GM12865 (cell line): ENCODE data around the gene NEB.

Source experiments
- DNase-seq: peaks from one replicate; pipeline ENCODE4 v3.0.0; 2010; ENCODE audit warnings: low read depth
- H3K4me3 ChIP-seq: 2 replicates; pipeline ENCODE4 v1.5.1; 2011; ENCODE audit warnings: mild to moderate bottlenecking, low read depth, low read length, control low read depth
- TF ChIP-seq, protein P1 (sequence below): IDR thresholded peaks from 2 replicates; pipeline ENCODE4 v1.5.1; 2011; ENCODE audit warnings: low read length, control low read depth, low read depth, inconsistent platforms; ENCODE audit not compliant: insufficient read depth; ENCODE audit errors: missing control alignments

The NEB gene

DNA sequence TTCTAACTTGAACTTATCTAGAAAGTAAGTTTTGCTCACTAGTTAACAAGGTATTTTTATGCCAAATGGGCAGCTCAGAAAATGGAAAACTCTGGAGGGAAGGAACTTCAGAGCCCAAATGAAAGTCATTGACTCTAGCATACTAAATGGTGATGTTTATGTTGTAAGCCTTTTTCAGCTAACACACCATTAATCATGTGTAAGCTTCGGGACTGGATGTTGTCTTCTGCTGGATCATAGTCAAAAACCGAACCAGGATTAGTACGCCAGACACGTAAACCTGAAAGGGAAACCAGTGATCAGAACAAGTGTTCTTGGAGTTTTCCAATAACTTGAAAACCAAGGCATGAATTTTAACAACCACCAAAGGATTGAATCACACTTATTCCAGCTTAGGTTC lies 242.8 kb downstream of the NEB start:
- DNase-seq, result no peak
- TF ChIP-seq, protein P1, sequence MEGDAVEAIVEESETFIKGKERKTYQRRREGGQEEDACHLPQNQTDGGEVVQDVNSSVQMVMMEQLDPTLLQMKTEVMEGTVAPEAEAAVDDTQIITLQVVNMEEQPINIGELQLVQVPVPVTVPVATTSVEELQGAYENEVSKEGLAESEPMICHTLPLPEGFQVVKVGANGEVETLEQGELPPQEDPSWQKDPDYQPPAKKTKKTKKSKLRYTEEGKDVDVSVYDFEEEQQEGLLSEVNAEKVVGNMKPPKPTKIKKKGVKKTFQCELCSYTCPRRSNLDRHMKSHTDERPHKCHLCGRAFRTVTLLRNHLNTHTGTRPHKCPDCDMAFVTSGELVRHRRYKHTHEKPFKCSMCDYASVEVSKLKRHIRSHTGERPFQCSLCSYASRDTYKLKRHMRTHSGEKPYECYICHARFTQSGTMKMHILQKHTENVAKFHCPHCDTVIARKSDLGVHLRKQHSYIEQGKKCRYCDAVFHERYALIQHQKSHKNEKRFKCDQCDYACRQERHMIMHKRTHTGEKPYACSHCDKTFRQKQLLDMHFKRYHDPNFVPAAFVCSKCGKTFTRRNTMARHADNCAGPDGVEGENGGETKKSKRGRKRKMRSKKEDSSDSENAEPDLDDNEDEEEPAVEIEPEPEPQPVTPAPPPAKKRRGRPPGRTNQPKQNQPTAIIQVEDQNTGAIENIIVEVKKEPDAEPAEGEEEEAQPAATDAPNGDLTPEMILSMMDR, result no peak
- no peak overlapping the region for H3K4me3 ChIP-seq

DNA sequence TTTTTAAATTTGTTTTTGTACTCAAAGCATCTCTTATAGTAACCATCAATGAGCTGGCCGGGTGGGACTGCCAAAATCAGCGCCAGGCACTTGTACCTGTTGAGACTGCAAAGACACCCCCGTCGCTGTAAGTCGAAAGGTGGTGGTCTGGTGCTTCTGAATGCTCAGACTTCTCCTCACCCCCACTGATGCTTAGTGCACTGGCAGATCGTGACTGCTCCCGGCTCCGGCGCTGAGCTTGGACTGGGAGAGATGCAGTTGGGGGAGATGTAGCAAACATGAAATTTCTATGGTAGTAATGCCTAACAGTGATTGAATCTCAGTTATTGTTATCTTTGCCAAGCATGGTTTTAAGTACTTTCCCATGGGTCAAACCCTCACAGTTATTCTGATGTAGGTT lies 244.0 kb downstream of the NEB start:
- DNase-seq, result no peak
- TF ChIP-seq, protein P1, result no peak

DNA sequence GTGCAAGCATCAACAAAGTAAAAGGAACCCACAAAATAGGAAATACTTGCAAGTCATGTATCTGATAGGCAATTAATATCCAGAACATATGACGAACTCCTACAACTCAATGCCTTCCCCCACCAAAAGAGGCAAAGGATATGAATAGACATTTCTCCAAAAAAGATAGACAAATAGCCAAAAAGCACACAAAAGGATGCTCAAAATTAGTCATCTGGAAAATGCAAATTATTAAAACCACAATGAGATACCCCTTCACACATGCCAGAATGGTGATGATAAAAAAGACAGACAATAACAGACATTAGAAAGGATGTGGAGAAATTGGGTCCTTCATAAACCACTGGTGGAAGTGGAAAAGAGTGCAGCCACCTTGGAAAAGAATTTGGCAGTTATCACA lies 248.2 kb downstream of the NEB start:
- no peak for DNase-seq
- TF ChIP-seq, protein P1, result no peak
- no peak overlapping the region for H3K4me3 ChIP-seq

More for the DNA sequence above, 244.0 kb downstream of the NEB start:
- no peak overlapping the region for H3K4me3 ChIP-seq

DNA sequence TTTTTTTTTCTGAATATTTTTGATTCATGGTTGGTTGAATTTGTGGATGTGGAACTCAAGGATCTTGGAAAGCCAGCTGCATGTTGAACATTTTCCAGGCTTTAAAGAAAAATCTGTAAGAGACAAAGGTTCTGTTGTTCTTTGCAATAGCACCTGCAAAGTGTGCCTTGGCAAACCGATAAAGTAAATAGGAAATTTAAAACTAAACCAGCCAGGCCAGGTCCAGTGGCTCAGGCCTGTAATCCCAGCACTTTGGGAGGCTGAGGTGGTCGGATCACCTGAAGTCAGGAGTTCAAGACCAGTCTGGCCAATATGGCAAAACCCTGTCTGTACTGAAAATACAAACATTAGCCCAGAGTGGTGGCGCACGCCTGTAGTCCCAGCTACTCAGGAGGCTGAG lies 250.2 kb downstream of the NEB start:
- no peak overlapping the region for H3K4me3 ChIP-seq
- no peak for DNase-seq
- TF ChIP-seq, protein P1, result no peak

DNA sequence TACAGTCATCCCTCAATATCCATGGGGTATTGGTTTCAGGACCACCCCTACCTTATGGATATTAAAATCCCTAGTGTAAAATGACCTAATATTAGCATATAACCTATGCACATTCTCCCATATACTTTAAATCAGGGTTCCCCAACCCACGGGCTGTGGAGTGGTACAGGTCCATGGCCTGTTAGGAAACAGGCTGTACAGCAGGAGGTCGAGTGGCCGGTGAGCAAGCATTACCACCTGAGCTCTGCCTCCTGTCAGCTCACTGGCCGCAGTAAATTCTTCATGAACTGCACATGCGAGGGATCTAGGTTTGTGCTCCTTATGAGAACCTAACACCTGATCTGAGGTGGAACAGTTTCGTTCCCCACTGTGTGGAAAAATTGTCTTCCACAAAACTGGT lies 250.7 kb downstream of the NEB start:
- no peak for DNase-seq
- TF ChIP-seq, protein P1, result no peak
- no peak overlapping the region for H3K4me3 ChIP-seq

DNA sequence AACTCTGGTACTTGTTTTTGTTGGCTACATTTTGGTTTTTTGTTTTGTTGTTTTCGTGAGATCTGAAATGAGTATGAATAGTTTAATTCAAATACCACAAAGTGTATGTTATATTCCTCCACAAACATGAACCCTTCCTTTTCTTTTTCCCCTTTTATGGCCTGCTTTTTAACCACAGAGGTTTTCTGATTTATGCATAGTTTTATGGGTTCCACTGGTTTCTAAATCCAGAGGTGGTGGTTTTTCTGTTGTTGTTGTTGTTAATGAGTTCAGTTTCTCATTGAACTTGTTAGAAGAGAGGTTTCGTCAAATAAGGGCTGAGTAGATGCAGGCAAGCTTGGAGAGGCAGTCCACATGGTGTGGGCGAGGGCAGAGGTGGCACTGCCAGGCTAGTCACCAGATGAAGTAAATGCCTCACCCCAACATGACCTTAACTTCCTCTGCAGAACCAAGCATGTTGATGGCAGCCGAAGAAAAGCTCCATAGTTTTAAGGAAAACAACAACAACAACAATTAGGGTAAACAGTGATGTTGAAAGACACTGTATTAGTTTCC lies 252.0 kb downstream of the NEB start:
- TF ChIP-seq, protein P1, result no peak
- DNase-seq, result no peak
- no peak overlapping the region for H3K4me3 ChIP-seq

DNA sequence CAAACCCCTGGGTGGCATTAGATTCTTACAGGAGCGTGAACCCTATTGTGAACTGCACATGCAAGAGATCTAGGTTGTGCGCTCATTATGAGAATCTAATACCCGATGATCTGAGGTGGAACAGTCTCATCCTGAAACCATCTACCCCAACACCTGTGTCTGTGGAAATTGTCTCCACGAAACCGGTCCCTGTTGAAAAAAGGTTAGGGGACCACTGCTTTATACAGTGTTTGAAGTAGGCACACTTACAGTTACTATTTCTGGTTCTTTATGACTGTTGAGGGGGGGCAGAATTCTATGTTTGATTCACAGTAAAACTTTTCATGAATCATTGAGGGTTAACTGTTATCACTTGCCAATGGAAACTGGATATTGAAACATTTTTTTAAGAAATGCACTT lies 252.5 kb downstream of the NEB start:
- H3K4me3 ChIP-seq, result no peak overlapping the region
- TF ChIP-seq, protein P1, result no peak
- DNase-seq, result peak; percentile 21
